GM12874 (cell line): ENCODE measurements around the gene CST11.

Source experiments
- CTCF ChIP-seq: IDR thresholded peaks from 2 replicates; pipeline ENCODE4 v1.5.1; 2011; ENCODE audit warnings: low read depth, mild to moderate bottlenecking, control low read depth, low read length, moderate library complexity; ENCODE audit not compliant: insufficient read depth

Gene CST11

DNA sequence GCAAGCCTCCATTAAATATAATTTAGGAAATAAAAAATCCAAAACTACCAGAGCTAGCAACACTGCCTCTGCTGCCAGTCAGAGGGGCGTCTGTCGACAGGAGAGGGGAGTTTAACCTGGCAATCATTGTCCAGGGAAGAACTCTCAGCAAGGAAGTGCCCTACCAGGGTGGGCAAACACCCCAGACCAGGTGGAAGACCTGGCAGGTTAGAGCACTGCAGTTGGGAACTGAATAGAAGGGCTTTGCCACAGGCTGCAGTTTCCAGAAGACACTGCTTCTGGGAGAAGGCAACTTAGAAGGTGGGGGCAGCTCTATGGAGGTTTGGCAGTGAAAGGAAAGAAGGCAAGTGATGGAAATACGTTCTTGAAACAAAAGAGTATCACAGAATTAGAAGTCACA is 42.9 kb downstream of the CST11 start:
- no peak for TF ChIP-seq CTCF

DNA sequence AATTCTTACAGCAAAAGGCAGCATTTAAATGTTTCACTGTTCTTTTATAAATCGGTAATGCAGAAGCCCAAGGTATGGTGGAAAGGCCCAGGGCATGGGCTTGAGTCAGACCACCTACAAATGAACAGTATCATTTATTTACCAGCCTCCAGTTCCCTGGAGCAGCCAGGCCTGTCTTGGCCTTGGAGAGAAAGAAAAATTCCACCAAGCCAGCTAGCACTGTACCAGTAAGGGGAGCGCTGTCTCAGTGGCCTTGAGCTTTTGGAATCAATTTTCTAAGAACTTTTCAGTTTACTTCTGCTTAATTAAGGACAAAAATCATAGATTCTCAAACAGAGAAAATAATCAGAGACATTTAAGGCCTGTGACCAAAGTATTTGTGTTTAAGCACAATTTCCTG is 43.7 kb downstream of the CST11 start:
- no peak for TF ChIP-seq CTCF

DNA sequence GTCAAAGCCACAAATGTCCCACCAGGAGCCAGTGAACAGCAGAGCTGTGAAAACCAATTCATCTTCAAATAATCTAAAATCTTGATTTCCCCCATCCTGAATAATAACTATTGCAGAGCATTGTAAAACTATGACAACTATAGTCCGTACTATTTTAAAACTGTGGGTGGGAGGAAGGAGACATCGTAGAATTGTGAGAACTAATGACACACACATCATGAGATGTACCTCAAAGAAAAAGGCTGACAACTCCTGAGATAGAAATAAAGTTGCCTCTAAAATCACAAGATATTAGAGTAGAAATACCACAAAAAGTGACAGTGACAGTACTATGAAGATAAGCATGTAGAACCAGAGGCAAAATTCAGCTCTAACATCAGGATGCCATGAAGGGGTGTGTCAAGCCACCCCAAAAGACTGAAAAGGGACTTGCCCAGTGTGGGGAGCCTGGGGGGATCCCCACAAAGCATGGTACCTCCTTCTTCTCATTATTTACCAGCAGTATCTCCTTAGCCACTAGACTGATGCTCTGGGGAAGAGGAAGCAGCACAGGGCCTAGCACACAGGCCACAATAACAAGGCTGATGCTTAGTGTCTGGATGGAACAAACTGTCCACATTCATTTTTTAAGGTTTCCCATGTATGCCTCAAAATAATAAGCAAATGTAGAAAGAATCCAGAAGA is 44.8 kb downstream of the CST11 start:
- no peak for TF ChIP-seq CTCF

- no peak for TF ChIP-seq CTCF
Observed at GRCh38 chr20:23406880-23407279, 45.8 kb downstream of the CST11 start.

GRCh38 chr20:23404196-23404595 is 48.5 kb downstream of the CST11 start:
- no peak for TF ChIP-seq CTCF

DNA sequence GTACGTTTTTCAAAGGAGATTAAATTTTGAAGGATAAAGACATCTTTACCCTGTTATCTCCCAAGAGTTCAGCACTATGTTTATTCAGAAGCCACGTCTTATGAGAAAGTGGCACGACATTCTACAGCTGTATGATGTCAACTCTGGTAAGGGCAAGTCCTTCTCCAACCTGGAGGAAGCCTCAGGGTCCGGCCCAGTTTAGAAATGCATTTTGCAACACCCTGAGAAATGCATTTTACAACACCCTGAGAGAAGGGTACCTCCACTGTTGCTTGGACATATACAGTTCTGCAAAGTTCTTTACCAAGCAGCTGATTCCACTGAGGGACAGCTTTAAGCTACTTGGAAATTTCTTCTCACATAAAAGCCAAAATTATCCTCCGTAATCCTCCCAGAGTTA is 48.9 kb downstream of the CST11 start:
- no peak for TF ChIP-seq CTCF

- no peak for TF ChIP-seq CTCF
Observed at GRCh38 chr20:23401051-23401450, 51.6 kb downstream of the CST11 start.
